SH-SY5Y (cell line): ENCODE results near the gene NAALADL1.

Experiments
- GATA2 ChIP-seq: IDR thresholded peaks from 2 replicates; pipeline ENCODE4 v1.6.1; 2011; ENCODE audit warnings: mild to moderate bottlenecking, low read depth, low read length
- GATA3 ChIP-seq: IDR thresholded peaks from 2 replicates; pipeline ENCODE4 v1.6.1; 2011; ENCODE audit warnings: low read depth, mild to moderate bottlenecking, low read length, moderate library complexity

GRCh38 chr11:65078151-65078550, 19.8 kb upstream of the NAALADL1 start:
- TF ChIP-seq GATA2 (no peak), GATA3 (no peak)
